Measurements from ENCODE around the gene FDPS. TPM values are rescaled to one million over a fixed set of nuclear protein-coding genes. Genes with fewer than 3 reads are reported as not detected.
A peak's percentile ranks its signal among the peaks of the same experiment; 100 is the strongest.
"Not testable (repeated sequence)": the region's sequence is repeated elsewhere in the genome, so short reads cannot be mapped to it uniquely, and the experiment has no call there.

The FDPS gene
- total RNA-seq, 1 experiment from 2014 or later, result 266 TPM

DNA sequence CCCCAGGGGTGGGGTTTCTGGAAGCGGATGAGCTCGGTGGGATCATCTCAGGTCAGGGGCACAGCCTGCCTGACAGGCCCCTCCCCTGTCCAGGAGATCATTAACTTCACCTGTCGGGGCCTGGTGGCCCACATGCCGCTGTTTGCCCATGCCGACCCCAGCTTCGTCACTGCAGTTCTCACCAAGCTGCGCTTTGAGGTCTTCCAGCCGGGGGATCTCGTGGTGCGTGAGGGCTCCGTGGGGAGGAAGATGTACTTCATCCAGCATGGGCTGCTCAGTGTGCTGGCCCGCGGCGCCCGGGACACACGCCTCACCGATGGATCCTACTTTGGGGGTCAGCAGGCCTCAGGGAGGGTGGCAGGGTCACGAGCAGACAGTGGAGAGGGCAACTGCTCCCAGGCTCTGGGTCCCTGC, 23.0 kb upstream of the FDPS start:
- no peak for DNase-seq (ENCODE audit: low spot score)

- DNase-seq (ENCODE audit: low spot score), result no peak
Measured at GRCh38 chr1:155286544-155286943, 22.1 kb upstream of the FDPS start.

GRCh38 chr1:155287987-155288543, 20.6 kb upstream of the FDPS start:
- DNase-seq (ENCODE audit: low spot score), result no peak

- DNase-seq (ENCODE audit: low spot score), result not testable (repeated sequence)
Measured at GRCh38 chr1:155291006-155291405, 17.7 kb upstream of the FDPS start.

DNA sequence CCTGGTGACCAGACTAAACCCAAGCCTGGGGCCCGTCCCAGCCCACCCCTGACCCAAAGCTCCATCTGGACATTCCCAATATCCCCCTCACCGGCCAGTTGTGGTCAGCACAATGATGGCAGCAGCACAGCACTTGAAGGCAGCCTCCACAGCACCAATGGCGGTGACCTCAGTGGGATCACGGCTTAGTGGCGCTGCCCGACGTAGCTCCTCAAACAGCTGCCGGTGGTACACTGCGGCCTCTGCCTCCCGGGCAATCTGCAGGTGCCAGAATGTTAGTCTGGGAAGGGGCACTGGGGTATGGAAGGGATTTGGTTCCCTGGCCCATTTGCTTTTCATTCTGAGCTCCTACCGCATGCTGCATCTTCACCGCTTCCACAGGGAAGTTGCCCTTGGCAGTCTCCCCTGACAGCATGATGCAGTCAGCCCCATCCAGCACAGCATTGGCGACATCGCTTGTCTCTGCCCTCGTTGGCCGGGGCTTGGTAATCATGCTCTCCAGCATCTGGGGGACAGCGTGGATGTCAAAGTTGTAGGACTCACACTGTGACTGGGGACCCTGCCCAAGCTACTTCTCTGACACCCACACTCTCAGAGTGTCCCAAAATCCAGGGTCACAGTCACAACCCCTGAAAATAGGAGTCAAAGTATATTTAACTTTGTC, 15.4 kb upstream of the FDPS start:
- DNase-seq (ENCODE audit: low spot score), result no peak

DNA sequence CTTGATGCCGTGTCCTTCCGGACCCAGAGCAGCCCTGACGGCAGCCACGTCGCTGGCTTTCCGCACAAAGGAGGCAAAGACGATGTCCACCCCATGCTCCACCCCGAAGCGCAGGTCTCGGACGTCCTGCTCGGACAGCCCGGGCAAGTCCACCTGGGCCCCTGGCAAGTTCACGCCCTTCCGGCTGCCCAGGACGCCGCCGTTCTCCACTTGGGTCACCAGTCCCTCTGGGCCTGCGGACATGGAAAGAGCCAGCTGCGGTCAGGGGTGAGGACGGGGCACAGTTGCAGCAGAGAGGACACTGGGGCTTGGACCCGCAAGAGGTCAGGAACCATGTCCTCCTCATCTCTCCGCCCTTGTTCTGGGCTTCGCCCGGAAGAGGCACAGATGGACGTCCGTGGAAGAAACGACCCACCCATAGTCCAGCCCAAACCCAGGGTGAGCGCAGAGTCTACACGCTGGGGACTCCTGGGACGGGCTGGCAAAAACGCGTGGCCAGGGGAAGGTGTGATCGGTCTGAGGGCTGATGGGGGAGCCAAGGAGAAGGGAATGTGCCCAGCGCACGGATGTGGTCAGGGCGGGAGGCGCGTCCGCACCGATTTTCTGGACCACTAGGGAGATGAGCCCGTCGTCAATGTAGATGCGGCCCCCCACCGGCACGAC, 14.0 kb upstream of the FDPS start:
- DNase-seq (ENCODE audit: low spot score), result no peak

- DNase-seq (ENCODE audit: low spot score), result no peak
Measured at GRCh38 chr1:155295183-155295941, 13.3 kb upstream of the FDPS start.

- DNase-seq (ENCODE audit: low spot score), result no peak
Measured at GRCh38 chr1:155295942-155296267, 12.8 kb upstream of the FDPS start.

GRCh38 chr1:155296661-155297060, 12.0 kb upstream of the FDPS start:
- DNase-seq (ENCODE audit: low spot score), result no peak

DNA sequence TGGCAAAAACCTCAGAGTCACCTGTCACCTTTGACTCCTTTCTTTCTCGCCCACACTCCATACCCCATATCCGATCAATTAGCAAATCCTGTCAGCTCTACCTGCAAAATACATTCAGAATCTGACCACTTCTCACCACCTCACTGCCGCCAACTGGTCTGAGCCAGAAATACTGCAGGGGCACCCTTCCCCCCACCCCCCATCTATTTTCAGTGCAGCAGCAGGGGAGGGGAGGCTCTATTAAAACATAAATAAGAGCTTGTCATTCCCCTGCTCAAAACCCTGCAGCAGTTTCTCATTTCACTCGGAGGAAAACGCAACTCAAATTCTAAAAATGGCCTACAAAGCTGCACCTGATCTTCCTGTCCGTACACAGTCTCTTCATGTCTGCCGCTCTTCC, 11.3 kb upstream of the FDPS start:
- no peak for DNase-seq (ENCODE audit: low spot score)

DNA sequence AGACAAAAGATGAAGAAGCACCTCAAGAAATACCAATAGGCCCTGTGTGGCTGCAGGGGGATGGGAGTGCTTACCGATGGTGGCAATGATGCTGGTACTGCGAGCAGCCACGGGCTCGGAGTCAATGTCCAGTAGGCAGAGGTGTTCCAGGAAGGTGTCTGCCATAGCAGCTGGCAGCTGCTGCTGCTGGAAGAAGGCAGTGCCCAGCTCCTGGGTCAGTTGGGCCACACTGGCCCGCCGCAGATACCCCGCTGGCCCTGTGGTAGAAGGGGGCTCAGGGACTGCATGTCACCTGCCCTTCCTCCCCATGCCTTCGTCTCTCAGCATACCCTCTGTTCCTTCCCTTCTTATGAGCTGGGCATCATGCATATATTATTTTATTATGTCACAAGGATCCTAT, 8.6 kb upstream of the FDPS start:
- DNase-seq (ENCODE audit: low spot score), result no peak

- DNase-seq (ENCODE audit: low spot score), result no peak
Measured at GRCh38 chr1:155300553-155301329, 7.9 kb upstream of the FDPS start.

GRCh38 chr1:155301342-155301841, 7.3 kb upstream of the FDPS start, which contains the start of gene PKLR:
TSS of gene PKLR (minus strand) at chr1:155301438. CDS start at chr1:155301395, 43 bp downstream.
- no peak for DNase-seq (ENCODE audit: low spot score)

- DNase-seq (ENCODE audit: low spot score), result no peak
Measured at GRCh38 chr1:155304558-155305063, 4.1 kb upstream of the FDPS start.

GRCh38 chr1:155305881-155306391, 2.7 kb upstream of the FDPS start:
- no peak for DNase-seq (ENCODE audit: low spot score)

DNA sequence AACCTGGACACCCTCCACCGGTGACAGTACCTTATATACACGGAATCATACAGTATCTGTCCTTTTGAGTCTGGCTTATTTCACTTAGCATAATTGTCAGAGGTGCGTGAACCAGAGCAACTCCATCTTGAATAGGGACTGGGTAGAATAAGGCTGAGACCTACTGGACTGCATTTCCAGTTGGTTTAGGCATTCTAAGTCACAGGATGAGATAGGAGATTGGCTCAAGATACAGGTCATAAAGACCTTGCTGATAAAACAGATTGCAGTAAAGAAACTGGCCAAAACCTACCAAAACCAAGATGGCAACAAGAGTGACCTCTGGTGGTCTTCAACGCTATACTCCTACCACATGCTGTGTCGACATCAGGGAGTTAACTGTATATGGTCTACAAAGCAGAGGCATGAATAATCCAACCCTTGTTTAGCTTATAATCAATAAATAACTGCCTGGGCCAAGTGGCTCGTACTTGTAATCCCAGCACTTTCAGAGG, 1.4 kb upstream of the FDPS start:
- peak; percentile 42 for DNase-seq (ENCODE audit: low spot score)

DNA sequence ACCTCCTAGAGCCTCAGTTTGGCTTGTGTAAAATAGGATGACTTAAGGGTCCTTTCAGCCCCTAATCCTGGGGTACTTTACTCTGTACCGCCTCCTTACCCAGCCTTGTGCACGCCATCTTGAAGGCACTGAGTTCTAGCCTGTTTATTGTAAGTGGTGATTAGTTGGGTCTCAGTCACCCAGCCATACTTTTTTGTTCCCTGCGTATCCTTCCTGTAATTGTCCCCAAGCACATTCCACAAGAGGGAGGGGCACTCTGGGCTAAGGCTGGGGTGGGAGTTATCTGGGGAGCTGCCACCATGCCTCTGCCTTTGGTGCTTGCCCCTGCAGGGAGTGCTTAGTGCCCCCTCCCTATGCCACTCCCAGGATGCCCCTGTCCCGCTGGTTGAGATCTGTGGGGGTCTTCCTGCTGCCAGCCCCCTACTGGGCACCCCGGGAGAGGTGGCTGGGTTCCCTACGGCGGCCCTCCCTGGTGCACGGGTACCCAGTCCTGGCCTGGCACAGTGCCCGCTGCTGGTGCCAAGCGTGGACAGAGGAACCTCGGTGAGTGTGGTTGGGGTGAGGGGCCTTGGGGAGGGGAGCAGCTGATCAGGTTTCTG, 856 bp downstream of the FDPS start:
- no peak for DNase-seq (ENCODE audit: low spot score)

DNA sequence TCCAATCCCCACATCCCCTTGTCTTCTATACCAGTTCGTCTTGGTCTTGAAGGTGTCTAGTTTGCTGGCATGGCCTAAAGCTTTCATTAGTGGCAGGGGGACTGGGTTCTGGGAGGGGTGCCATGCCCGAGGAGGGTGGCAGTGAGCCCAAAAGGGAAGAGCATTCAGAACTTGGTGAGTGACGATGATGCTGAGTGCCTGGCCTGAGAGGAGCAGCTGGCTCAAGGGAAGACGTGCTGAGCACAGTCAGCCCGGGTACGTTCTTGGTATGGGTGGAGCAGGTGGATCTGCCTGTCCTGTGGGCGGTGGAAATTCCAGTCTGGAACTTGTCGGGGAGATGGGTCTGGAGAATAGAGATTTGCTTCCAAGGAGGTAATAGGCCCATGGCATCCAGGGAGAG, 4.6 kb downstream of the FDPS start:
- no peak for DNase-seq (ENCODE audit: low spot score)

- DNase-seq (ENCODE audit: low spot score), result no peak
Measured at GRCh38 chr1:155316922-155317321, 8.3 kb downstream of the FDPS start.

DNA sequence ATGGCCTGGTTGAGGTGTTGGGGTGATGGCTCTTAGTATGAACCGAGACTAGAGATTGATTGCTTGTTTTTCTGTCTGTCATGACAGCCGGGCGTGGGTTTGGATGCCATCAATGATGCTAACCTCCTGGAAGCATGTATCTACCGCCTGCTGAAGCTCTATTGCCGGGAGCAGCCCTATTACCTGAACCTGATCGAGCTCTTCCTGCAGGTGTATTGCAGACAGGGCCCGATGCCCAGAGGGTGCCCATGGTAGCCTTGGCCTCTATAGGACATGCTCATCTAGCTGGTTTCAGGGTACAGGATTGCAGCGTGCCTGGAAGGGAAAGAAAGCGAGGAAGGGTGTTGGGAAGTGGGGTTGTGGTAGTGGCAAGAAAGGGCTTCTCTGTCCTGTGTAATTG, 9.4 kb downstream of the FDPS start:
- DNase-seq (ENCODE audit: low spot score), result no peak

DNA sequence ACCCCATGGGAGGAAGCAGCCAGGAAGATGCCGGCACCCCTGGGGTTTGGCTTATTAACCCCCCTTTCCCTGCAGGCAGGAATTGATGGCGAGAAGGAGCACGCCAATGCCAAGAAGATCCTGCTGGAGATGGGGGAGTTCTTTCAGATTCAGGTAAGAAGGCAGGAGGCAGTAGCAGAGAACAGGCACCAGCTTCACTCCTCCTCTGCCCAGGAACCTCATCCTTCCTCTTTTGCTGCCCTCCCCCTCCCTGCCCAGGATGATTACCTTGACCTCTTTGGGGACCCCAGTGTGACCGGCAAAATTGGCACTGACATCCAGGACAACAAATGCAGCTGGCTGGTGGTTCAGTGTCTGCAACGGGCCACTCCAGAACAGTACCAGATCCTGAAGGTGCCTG, 10.9 kb downstream of the FDPS start:
- no peak for DNase-seq (ENCODE audit: low spot score)

All from H4 (cell line).